Bronchial epithelial cell (primary cell): ENCODE measurements around the gene UPF1. TPM values are rescaled to one million over a fixed set of nuclear protein-coding genes. Genes with fewer than 3 reads are reported as not detected.

ENCODE experiments used
- DNase-seq: peaks from one replicate; pipeline ENCODE4 v3.0.0-alpha.2; 2010; ENCODE audit warnings: low read depth
- FAIRE-seq: peaks from 2 replicates; lab custom pipeline; 2011; peaks lifted over from hg19 to GRCh38; lab: Jason Lieb, UNC
- H3K27me3 ChIP-seq: 2 replicates; pipeline ENCODE4 v1.5.1; 2011; ENCODE audit warnings: low read length; ENCODE audit not compliant: control insufficient read depth, insufficient read depth
- H3K36me3 ChIP-seq: 2 replicates; pipeline ENCODE4 v1.5.1; 2011; ENCODE audit warnings: low read length; ENCODE audit not compliant: control insufficient read depth, insufficient read depth
- H3K4me3 ChIP-seq: 2 replicates; pipeline ENCODE4 v1.5.1; 2011; ENCODE audit warnings: mild to moderate bottlenecking, low read depth, low read length, control low read depth
- CTCF ChIP-seq: IDR thresholded peaks from 2 replicates; pipeline ENCODE4 v1.5.1; 2011; ENCODE audit warnings: mild to moderate bottlenecking, moderate library complexity, low read length, control low read depth, inconsistent platforms; ENCODE audit not compliant: insufficient read depth, severe bottlenecking
- total RNA-seq: library from RNA; depleted of rRNA; stranded (reverse); fragments of >200 nt; gene quantifications from 2 replicates; pipeline ENCODE4 v1.2.1, GENCODE V29; 2014

The UPF1 gene
- total RNA-seq, 1 donor from 2014 or later, result 82.9 TPM

GRCh38 chr19:18878858-18879578 is 47.3 kb downstream of the UPF1 start:
- Histone ChIP-seq H3K4me3 (no peak overlapping the region), H3K27me3 (no peaks in the 10 kb centered on the region), H3K36me3 (no peaks in the 10 kb centered on the region)
- no peak for FAIRE-seq
- no peak for DNase-seq
- TF ChIP-seq CTCF, result no peak

- DNase-seq (peak; percentile 38), FAIRE-seq (no peak)
- TF ChIP-seq CTCF, result no peak
- no peaks in the 10 kb centered on the region for H3K27me3 ChIP-seq
- no peak overlapping the region for H3K4me3 ChIP-seq
- no peaks in the 10 kb centered on the region for H3K36me3 ChIP-seq
Measured at GRCh38 chr19:18879579-18880373, 48.0 kb downstream of the UPF1 start.

GRCh38 chr19:18881491-18881890 is 49.7 kb downstream of the UPF1 start:
- Histone ChIP-seq H3K36me3 (no peaks in the 10 kb centered on the region), H3K27me3 (no peaks in the 10 kb centered on the region), H3K4me3 (no peak overlapping the region)
- no peak for FAIRE-seq
- TF ChIP-seq CTCF, result no peak
- no peak for DNase-seq

GRCh38 chr19:18883526-18884304 is 52.0 kb downstream of the UPF1 start:
- DNase-seq (no peak), FAIRE-seq (no peak)
- H3K36me3 ChIP-seq, result no peaks in the 10 kb centered on the region
- H3K27me3 ChIP-seq, result no peaks in the 10 kb centered on the region
- H3K4me3 ChIP-seq, result no peak overlapping the region
- no peak for TF ChIP-seq CTCF

- no peak overlapping the region for H3K4me3 ChIP-seq
- DNase-seq, result no peak
- TF ChIP-seq CTCF, result no peak
- H3K36me3 ChIP-seq, result no peaks in the 10 kb centered on the region
- H3K27me3 ChIP-seq, result no peaks in the 10 kb centered on the region
- FAIRE-seq, result no peak
Measured at GRCh38 chr19:18886972-18887371, 55.2 kb downstream of the UPF1 start.
